GM19452 (cell line): Measurements from ENCODE around the gene SREBF1.

ENCODE experiments used
- ATAC-seq: cut with Tn5 transposase; IDR thresholded peaks from one replicate; pipeline ENCODE4 v1.9.1; 2021; ENCODE audit not compliant: unreplicated experiment

Gene SREBF1

GRCh38 chr17:17836818-17837379 lies at the start of gene SREBF1:
Gene SREBF1, minus strand, starts transcription at chr17:17836986. Its CDS starts 169 bp downstream, at chr17:17836817.
- peak; percentile 22 for ATAC-seq

DNA sequence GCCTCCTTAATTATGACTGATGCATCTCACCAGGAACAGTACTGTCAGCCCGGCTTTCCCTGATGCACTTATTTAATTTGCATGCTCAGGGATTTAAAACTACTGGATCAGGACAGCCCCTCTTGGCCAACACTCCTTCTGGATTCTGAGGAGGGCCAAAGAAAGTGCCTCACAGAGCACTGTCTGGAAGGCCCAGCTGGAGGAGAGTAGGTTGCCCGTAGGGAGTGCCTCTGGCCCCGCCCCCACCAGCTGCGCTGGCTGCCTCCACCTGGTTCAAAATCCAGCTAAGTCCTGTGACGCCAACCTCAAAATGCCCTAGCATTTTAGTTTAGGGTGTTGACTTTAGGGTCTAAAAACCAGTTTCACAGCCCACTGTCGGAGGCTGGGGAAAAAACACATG lies 49.4 kb upstream of the SREBF1 start:
- ATAC-seq: no peak

DNA sequence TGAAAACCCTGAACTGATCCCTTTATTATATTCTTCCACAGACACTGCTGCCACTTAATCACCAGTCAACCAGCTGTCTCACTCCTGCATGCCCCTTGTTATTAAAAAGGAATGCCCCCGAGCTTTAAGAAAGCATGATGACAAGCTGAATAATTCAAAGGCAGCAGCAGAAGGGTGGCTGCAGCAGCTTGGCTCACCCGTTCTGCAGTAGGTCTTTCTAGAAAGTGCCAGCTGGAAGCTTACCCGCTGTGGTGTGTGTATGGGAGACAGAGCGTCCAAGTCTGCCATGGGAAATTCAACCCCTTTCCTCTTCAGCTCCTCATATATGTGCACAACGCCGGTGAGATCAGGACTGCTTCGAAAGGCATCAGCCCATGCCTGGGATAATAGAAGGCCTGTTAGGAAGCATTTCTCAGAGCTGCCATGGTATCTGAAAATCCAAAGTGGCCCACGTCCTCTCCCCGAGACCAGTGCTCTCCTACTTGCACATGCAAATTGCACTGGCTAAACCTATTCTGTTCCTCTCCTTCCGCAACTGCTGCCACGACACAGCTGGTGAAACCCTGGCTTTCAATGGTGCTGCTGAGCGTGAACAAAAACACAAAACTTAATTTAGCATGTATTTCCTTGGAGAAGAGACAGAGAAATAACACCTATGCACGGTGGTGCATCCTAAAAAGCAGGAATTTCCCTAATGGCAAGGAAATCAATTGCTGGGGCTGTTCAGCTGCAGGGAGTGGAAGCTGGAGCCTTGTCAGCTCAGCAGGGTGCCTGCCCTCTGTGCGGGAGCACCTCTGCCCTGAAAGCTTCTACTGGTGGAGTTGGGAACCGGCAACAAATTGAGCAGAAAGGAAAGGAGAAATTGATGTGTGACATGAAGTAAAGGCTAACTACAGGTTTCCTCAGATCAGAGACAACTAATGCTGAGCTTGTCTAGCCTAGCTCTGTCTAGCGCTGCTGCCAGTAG lies 47.9 kb upstream of the SREBF1 start:
- no peak for ATAC-seq

GRCh38 chr17:17883801-17884200 lies 47.0 kb upstream of the SREBF1 start:
- ATAC-seq: no peak

DNA sequence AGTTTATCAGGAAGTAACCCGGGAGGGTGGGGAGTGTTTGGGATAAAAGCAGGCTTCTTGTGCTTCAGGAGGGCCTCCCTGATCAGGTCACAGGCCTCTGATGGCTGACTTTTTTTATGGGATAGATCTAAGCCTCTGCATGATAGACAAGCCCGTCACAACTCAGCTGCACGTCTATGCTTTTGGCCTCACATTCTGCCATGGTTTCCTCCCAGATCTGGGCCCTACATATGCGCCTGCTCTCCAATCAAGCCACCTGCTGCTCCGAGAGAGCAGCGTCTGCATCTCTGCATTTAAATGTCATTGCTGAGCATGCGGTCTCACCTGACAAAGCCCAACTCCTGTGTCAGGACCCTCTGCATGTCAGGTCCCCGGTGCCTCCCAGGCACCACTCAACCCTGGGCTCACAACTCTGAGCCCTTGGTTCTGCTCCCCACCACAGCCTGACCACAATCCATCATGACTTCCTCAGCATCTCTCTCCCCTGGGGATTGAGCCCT lies 45.3 kb upstream of the SREBF1 start:
- ATAC-seq: no peak

DNA sequence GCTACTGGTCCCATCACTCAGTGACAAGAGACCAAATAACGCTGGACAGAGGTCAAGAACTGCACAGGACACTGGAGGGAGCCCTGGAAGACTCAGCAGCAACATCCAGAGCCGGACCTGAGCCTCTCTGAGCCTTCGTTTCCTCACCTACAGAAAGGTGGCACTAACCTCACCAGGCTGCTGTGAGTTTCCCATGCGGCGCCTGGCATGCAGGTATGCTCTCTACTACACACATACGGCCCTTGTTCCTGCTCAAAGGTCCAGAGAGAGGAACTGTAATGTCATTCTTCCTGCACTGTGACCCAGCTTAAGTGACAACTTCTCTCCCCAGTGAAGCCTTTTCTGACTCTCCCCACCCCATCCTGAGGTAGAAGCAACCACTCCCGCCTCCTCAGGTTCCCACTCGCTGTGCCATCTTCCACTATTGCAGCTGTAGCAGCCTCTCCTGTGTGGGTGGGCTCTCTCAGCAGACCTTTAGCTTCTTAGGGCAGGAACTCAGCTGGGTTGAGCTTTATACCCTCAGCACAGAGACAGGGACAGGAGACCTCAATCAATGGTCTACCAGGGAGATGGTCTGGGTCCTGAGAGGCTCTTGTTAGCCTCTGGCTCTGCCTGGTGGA lies 43.9 kb upstream of the SREBF1 start:
- ATAC-seq: no peak

DNA sequence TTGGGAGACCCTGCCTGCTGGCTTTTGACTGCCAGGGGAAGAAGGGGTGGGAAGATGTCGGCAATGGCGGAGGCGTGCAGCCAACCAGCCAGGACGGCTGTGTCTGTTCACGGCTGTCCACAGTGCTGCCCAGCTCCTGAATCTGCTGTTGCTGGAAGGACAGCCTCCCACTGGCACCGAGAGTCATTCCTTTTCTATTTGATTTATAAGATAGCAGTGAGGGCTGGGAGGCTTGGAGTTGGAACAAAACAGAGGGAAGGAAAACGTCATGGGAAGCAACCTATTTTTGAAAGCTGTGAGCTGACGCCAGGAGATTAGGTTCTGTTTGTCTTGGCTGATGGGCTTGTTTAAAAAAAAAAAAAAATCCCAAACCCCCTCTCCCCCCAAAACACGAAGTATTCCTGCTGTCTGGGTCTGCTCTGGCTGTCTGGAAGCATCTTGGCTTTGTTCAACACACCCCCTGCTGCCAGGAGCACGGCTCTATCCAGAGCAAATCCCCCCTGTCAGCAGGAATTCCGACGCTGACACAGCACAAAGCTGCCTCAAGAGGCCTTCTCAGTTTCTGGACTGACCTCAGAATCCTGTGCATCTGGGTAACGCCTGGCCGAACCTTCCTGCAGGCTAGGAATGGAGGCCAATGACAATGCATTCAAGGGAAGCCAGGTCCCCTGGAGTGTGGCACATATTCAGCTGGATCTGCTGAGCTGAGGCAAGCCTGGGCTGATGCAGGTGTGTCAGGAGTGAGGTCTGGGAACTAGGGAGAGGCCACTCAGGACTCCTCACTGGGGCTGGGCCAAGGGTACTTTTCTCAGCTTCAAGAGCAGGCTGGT lies 41.0 kb upstream of the SREBF1 start:
- no peak for ATAC-seq

DNA sequence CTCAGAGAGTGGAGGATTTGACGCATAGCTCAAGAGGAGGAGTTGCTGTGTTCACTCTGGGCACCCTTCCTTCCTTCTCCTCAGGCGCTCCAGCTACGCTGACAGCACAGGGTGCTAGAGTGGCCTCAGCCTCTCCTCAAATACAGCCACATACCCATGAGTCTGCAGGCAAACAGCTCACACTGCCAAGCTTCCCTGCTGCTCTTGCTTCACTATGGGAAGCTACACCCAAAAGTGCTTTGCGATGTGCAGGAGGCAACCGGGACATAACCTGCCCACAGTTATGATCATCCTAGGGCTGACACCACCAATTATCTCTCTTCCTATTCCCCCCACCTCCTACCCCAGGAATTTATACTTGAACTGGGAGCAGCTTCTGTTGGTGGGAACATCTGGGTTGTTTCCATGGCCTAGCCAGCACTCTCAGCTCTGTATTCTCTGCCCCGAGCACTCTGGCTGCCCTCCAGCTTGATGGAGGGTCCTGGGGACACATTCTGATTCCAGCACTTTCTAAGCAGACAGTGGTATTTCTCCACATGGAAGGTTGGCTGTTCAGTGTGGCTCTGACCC lies 40.3 kb upstream of the SREBF1 start:
- ATAC-seq: no peak

DNA sequence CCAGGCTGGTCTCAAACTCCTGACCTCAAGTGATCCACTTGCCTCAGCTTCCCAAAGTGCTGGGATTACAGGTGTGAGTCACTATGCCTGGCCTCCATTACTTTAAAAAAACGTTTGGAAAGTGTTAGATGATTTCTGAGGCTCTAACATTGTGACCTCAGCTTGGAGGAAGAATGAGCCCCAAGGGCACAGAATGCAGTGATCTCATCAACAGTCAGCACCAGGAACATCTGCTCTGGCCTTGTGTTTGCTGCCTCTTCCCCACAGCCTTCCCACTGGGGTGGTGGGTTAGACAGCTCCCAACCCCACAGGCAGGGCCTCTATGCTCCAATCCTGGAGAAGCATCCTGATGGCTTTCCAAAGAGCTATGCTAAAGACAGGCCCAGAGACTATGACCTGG lies 37.7 kb upstream of the SREBF1 start:
- no peak for ATAC-seq

GRCh38 chr17:17873450-17873991 lies 36.7 kb upstream of the SREBF1 start:
- ATAC-seq: no peak

- no peak for ATAC-seq
Measured at GRCh38 chr17:17872547-17873345, 36.0 kb upstream of the SREBF1 start.

DNA sequence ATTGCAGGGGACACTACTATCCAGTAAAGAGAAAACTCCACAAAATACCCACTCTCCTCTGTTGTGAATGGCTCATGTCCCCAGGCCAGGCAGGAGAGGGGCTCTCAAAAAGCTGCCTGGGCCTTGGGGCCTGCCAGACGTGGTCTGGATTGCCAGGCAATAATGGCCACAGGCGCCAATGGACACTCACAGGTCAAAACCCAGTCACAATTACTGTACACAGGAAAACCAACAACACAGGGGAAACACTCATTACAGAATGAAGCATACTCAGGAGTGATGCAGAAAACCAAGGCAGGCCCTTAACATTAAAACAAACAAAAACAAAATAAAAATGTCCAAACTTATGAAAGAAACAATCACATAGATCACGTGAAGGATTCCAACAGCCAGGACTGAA lies 35.1 kb upstream of the SREBF1 start:
- no peak for ATAC-seq

GRCh38 chr17:17870247-17870646 lies 33.5 kb upstream of the SREBF1 start:
- no peak for ATAC-seq

DNA sequence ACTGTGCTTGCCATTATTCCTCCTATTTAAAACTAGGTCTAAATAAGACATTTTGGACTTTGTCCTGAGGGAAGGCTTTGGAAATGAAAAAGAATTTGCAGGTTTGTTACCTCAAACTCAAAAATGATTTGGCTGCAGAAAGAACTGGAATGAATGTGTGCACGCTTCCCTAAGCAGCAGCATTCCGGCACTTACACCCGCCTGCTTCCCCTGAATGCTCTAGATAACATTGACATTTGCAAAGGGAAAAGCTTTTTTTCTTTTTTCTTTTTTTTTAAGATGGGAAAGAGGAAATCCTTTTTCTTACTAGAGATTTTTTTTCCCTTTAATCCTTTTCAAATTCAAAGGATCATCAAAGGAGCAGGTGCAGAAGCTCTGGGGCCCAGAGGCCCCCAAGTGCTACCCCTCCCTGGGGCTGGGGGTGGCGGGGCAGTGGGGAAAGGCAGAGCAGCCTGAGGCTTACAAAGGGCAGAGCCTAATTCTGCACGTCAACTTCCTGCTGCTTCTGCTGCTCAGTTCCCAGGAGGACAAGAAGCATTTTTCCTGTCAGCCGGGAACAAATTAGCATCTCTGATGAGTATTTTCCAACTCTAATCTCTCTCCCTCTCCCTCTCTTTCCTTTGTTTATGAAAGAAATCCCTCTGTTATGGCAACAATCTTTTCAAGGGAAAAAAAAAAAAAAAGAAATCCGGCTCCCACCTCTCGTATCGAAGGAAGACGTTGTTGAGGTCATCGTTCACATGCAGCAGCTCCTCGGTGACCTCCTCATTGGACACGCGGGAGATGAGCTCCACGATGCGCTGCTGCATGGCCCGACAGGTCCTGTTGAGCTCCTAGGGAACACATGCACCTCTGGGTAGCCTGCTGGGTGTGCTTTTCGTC lies 32.1 kb upstream of the SREBF1 start:
- no peak for ATAC-seq

- no peak for ATAC-seq
Measured at GRCh38 chr17:17866897-17867296, 30.1 kb upstream of the SREBF1 start.

GRCh38 chr17:17866425-17866824 lies 29.6 kb upstream of the SREBF1 start:
- ATAC-seq: no peak

- ATAC-seq: no peak
Measured at GRCh38 chr17:17865035-17865434, 28.2 kb upstream of the SREBF1 start.

GRCh38 chr17:17860766-17861107 lies 24.0 kb upstream of the SREBF1 start:
- no peak for ATAC-seq
